Gastroesophageal sphincter (tissue), 3 donors: ENCODE results near the gene TMC6.

Experiments used
- EP300 ChIP-seq: sonication (generic); formaldehyde crosslinking; IDR thresholded peaks from one replicate; pipeline ENCODE4 v1.6.1; 2017; ENCODE audit warnings: antibody characterized with exemption, mild to moderate bottlenecking
- TF ChIP-seq, protein P1 (sequence below), 4 experiments: fragments of 200-600 bp in 2 of 4; fragments of 450-650 bp in 2 of 4; sonication (generic) in 1 of 4; IDR thresholded peaks; one replicate each; pipeline ENCODE4 v1.5.1; 2017 to 2019; ENCODE audit warnings: antibody characterized with exemption in 4 of 4, mild to moderate bottlenecking in 2 of 4, moderate library complexity in 2 of 4

DNA sequence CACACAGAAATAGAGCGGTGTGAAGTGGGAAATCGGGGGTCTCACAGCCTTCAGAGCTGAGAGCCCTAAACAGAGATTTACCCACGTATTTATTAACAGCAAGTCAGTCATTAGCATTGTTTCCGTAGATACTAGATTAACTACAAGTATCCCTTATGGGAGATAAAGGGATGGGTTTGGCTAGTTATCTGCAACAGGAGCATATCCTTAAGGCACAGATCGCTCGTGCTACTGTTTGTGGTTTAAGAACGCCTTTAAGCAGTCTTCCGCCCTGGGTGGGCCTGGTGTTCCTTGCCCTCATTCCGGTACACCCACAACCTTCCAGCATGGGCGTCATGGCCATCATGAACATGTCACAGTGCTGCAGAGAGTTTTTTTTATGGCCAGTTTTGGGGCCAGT lies 27.0 kb downstream of the TMC6 start:
- TF ChIP-seq, protein P1, sequence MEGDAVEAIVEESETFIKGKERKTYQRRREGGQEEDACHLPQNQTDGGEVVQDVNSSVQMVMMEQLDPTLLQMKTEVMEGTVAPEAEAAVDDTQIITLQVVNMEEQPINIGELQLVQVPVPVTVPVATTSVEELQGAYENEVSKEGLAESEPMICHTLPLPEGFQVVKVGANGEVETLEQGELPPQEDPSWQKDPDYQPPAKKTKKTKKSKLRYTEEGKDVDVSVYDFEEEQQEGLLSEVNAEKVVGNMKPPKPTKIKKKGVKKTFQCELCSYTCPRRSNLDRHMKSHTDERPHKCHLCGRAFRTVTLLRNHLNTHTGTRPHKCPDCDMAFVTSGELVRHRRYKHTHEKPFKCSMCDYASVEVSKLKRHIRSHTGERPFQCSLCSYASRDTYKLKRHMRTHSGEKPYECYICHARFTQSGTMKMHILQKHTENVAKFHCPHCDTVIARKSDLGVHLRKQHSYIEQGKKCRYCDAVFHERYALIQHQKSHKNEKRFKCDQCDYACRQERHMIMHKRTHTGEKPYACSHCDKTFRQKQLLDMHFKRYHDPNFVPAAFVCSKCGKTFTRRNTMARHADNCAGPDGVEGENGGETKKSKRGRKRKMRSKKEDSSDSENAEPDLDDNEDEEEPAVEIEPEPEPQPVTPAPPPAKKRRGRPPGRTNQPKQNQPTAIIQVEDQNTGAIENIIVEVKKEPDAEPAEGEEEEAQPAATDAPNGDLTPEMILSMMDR (IDR thresholded peaks at IDR 0.05) = no peak
- TF ChIP-seq EP300 = no peak
